ENCODE results near the gene GNB1.

The GNB1 gene

DNA sequence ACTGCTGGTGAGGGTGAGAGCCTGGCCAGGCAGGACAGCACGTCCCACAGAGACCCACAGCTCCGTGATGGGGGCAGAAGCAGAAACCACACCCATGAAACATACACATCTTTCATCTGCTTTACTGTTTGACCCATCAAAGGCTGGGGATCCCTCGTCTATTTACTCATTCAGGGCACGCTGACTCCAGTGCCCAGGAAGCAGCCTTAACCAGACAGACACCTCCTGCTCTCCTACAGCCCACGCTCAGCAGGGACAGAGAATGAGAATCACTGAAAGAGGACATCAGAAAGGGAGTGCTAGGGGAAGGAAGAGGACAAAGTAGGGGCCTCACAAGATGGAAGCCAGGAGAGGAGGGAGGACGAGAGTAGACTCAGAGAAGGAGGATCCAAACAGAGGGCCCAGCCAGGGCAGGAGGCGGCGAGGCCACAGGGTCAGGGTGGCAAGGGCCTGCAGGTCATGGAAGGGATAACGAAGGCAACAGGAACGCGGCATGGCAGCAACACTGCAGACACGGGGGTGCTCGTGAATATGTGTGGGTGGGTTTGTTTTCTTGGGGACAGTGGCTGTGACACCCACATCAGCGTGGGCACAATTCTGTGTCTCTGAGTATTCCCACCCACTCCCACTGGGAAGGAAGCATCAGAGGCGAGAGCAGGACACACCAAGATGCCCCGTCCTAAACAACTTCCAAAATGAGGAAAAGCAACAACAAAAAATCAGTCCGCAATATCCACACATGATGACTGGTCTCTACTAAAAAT, 97.2 kb downstream of the GNB1 start:
- peaks cover 86% of the 10 kb centered on the region for H3K36me3 ChIP-seq (ENCODE audit: insufficient read depth, low read length)

DNA sequence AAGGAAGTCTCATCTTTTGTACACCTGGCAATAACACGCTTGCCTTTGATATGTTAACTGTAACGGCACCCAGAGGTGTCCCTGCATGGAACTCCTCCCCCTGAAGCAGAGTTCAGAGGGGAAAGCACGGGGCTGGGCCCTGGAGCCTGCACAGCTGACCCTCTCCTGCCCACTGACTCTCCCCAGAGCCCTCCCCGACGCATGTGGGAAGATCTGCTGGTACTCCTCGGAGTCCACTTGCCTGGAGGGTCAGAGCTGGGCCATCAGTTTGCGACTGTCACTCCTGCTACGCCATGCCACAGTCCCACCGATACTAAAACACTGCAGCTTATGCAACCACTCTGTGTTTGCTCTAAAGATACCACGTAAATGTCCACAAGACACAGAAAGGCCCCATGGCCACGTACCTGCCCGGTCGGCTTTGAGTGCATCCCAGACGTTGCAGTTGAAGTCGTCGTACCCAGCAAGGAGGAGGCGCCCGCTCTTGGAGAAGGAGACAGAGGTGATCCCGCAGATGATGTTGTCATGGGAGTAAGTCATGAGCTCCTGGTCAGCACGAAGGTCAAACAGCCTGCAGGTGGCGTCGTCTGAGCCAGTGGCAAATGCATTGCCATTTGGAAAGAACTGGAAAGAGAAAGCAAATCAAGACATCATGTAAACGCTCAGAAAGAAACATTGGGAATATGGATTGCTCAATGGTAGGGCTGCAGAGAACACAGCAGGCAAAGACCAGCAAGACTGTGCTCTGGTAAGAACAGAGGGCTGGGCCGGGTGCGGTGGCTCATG, 102.0 kb downstream of the GNB1 start:
- Histone ChIP-seq H3K9me3 (ENCODE audit: low read length) (no peaks in the 10 kb centered on the region), H3K27me3 (ENCODE audit: insufficient read depth, low read length) (no peaks in the 10 kb centered on the region), H3K36me3 (ENCODE audit: insufficient read depth, low read length) (peaks cover 87% of the 10 kb centered on the region)

More for the DNA sequence above, 97.2 kb downstream of the GNB1 start:
- no peaks in the 10 kb centered on the region for H3K27me3 ChIP-seq (ENCODE audit: insufficient read depth, low read length)
- H2AFZ ChIP-seq (ENCODE audit: low read depth, low read length), result no peak overlapping the region
- no peak overlapping the region for H3K4me3 ChIP-seq (ENCODE audit: low read length)
- H3K9me3 ChIP-seq (ENCODE audit: low read length), result no peaks in the 10 kb centered on the region
- H3K4me1 ChIP-seq (ENCODE audit: insufficient read depth, low read length), result no peaks in the 10 kb centered on the region

DNA sequence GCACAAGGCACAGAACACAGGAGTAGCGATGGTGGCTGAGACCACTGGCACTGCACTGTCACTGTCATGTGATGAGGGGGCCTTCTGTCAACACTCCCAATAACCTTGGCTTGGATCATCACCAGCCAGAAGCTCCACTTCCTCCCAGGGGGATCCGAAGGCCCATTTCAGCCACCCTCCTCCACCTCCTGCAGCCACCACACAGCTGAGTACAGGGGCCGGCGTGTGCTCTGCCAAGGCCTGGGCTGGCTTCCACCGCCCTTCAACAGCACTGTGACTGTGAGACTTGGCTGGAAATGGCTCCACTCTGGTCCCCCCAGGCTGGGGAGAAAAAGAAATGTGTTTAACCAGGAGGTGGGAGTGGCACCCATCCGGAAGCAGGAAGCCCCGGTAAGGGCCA, 102.8 kb downstream of the GNB1 start:
- H3K4me3 ChIP-seq (ENCODE audit: low read length), result no peak overlapping the region
- H3K27me3 ChIP-seq (ENCODE audit: insufficient read depth, low read length), result no peaks in the 10 kb centered on the region
- H3K9me3 ChIP-seq (ENCODE audit: low read length), result no peaks in the 10 kb centered on the region
- no peaks in the 10 kb centered on the region for H3K4me1 ChIP-seq (ENCODE audit: insufficient read depth, low read length)
- no peak overlapping the region for H2AFZ ChIP-seq (ENCODE audit: low read depth, low read length)
- peaks cover 82% of the 10 kb centered on the region for H3K36me3 ChIP-seq (ENCODE audit: insufficient read depth, low read length)

More for the DNA sequence above, 102.0 kb downstream of the GNB1 start:
- Histone ChIP-seq H2AFZ (ENCODE audit: low read depth, low read length) (no peak overlapping the region), H3K4me1 (ENCODE audit: insufficient read depth, low read length) (no peaks in the 10 kb centered on the region), H3K4me3 (ENCODE audit: low read length) (no peak overlapping the region)

DNA sequence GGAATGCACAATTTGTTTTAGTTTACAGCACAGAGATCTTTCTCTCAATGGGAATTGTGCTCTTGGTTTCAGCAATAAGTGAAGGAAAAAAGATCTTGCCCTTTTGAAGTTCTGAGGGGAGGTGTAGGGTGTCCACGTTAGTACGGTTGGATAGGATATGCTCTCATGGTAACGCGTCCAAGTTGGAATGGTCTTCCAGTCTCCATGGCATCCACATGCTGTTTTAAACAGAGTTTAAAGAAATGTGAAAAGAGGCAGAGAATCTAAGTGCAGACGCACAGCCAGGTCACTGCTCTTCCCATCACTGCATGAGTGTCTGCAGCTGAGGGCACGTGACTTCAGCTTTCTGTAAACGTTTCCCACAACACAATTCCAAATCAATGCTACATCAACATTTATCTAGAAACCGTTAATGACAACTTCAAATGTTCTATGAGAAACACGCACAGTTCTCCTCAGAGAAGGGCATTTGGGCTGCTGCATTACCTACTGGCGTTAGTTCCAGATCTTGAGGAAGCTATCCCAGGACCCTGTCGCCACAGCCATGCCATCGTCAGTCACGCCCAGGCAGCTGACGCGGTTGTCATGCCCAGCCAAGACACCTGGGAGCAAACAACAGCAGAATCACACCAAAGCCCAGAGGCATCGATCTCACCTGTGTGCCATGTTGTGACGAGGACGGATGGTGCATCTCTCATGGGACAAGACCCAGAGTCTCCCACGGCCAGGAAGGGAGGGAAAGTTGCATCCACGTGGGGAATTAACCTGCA, 103.9 kb downstream of the GNB1 start:
- H3K9me3 ChIP-seq (ENCODE audit: low read length), result no peaks in the 10 kb centered on the region
- H3K27me3 ChIP-seq (ENCODE audit: insufficient read depth, low read length), result no peaks in the 10 kb centered on the region
- H2AFZ ChIP-seq (ENCODE audit: low read depth, low read length), result no peak overlapping the region
- peaks cover 72% of the 10 kb centered on the region for H3K36me3 ChIP-seq (ENCODE audit: insufficient read depth, low read length)
- H3K4me3 ChIP-seq (ENCODE audit: low read length), result no peak overlapping the region
- H3K4me1 ChIP-seq (ENCODE audit: insufficient read depth, low read length), result no peaks in the 10 kb centered on the region

DNA sequence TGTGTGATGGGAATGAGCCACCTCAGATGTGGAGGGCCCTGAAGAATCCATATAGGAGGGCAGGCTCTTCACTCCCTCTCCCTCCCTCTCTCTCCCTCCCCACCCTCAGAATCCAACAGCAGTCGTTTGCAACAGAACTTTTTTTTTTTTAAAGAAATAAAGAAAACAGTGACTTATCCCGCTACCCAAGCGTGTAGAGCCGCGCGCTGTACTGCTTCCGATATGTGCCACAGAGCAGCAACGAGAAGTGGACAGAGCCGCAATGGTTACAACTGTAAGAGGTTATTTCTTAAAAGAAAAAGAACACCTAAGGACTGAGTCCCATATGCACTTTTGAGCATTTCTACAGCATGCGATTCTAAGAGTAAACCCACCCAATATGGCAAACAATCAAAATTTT, 105.2 kb downstream of the GNB1 start:
- Histone ChIP-seq H2AFZ (ENCODE audit: low read depth, low read length) (no peak overlapping the region), H3K9me3 (ENCODE audit: low read length) (no peaks in the 10 kb centered on the region), H3K27me3 (ENCODE audit: insufficient read depth, low read length) (no peaks in the 10 kb centered on the region), H3K4me1 (ENCODE audit: insufficient read depth, low read length) (peaks cover 6% of the 10 kb centered on the region), H3K36me3 (ENCODE audit: insufficient read depth, low read length) (peaks cover 61% of the 10 kb centered on the region), H3K4me3 (ENCODE audit: low read length) (no peak overlapping the region)

DNA sequence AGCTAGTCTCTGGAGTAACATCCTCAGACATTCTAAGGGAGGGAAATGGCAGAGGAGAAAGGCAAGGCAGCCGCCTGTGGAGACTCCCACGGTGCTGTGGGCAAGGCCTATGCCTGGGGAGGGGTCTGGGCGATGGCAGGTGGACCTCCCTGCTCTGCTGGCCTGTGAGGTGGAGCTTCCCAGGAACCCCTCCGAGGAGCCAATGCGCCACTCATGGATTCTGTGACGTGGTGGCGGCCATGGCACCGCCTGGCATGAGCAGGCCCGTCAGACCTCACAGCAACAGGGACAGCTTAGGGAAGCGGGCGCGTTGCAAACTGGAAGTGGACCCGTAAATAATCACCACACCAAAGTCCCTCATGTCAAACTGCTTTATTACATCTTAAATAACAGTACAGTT, 106.0 kb downstream of the GNB1 start:
- peaks cover 13% of the 10 kb centered on the region for H3K4me1 ChIP-seq (ENCODE audit: insufficient read depth, low read length)
- H3K4me3 ChIP-seq (ENCODE audit: low read length), result no peak overlapping the region
- no peaks in the 10 kb centered on the region for H3K9me3 ChIP-seq (ENCODE audit: low read length)
- no peaks in the 10 kb centered on the region for H3K27me3 ChIP-seq (ENCODE audit: insufficient read depth, low read length)
- H3K36me3 ChIP-seq (ENCODE audit: insufficient read depth, low read length), result peaks cover 54% of the 10 kb centered on the region
- no peak overlapping the region for H2AFZ ChIP-seq (ENCODE audit: low read depth, low read length)

DNA sequence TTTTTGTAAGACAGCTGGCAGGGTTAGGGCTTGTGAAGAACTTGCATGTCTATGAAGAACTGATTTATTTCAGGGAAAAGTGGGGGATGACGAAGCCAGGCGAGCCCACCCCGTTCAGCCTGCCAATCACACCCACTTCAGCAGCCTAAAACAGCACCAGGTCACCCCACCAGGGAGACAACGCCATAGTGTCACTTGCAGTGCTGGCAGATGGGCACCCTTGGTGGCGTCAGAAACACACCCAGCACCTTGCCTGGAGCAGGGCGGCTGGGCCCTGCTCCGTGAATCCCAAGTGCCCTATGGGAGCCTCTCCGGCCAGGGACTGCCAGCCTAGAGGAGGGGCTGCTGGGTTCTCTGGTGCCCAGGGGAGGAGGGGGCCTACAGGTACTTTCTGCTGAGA, 107.6 kb downstream of the GNB1 start:
- H3K4me3 ChIP-seq (ENCODE audit: low read length), result no peak overlapping the region
- H3K36me3 ChIP-seq (ENCODE audit: insufficient read depth, low read length), result peaks cover 40% of the 10 kb centered on the region
- no peak overlapping the region for H2AFZ ChIP-seq (ENCODE audit: low read depth, low read length)
- no peaks in the 10 kb centered on the region for H3K27me3 ChIP-seq (ENCODE audit: insufficient read depth, low read length)
- H3K4me1 ChIP-seq (ENCODE audit: insufficient read depth, low read length), result peaks cover 25% of the 10 kb centered on the region
- H3K9me3 ChIP-seq (ENCODE audit: low read length), result no peaks in the 10 kb centered on the region

DNA sequence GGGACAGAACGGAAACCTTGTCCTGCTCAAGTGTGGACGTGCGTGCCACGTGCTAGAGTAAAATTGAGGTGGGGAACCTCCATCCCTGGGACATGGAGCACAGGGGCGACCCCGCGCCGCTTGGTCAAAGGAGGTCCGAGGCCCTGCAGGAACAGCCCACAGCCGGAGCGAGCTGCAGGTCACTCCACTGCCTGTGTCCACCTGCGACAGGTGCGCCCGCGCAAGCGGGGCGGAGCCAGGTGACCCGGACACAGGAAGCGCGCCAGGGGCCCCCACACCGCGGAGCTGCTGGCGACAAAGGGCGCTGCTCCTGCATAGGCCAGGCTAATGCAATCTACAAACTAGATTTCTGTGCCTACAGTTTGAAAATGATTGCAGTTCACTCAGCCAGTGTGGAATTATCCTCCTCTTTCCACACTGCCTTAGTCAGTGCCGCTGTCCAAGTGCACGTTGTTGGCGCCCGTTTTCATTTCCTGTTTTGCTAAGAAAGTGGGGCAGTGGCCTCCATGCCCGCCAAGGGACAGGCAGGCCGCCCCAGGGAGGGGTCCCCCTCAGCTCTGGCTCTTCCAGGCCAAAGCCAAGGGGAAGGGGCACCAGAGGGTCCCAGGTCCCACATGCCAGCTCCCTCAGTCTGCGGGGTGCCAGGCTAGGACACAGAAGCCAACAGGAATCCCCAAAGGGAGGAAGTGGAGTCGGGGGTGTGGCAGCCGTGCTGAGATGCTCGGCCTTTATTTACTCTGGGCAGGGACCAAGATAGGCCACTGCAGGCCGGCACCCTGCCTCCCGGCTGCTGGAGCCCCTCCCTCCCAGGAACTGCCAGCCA, 108.3 kb downstream of the GNB1 start:
- Histone ChIP-seq H2AFZ (ENCODE audit: low read depth, low read length) (no peak overlapping the region), H3K27me3 (ENCODE audit: insufficient read depth, low read length) (no peaks in the 10 kb centered on the region), H3K36me3 (ENCODE audit: insufficient read depth, low read length) (peaks cover 33% of the 10 kb centered on the region), H3K4me1 (ENCODE audit: insufficient read depth, low read length) (peaks cover 25% of the 10 kb centered on the region), H3K4me3 (ENCODE audit: low read length) (no peak overlapping the region), H3K9me3 (ENCODE audit: low read length) (no peaks in the 10 kb centered on the region)

DNA sequence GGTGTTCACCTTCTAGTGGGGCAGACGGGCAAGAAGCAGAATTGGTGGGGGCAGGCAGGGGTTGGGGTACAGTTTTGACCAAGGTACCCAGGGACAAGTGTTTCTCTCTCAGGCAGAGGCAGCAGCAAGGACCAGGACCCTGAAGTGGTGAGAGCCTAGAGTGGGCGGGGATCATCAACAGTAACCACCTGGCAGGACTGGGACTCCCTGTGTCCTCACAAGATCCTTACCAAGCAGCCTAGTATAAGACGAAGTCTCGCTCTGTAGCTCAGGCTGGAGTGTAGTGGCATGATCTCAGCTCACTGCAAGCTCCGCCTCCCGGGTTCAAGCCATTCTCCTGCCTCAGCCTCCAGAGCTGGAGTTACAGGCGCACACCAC, 109.4 kb downstream of the GNB1 start:
- no peak overlapping the region for H2AFZ ChIP-seq (ENCODE audit: low read depth, low read length)
- H3K4me1 ChIP-seq (ENCODE audit: insufficient read depth, low read length), result peaks cover 32% of the 10 kb centered on the region
- H3K9me3 ChIP-seq (ENCODE audit: low read length), result no peaks in the 10 kb centered on the region
- no peak overlapping the region for H3K4me3 ChIP-seq (ENCODE audit: low read length)
- peaks cover 22% of the 10 kb centered on the region for H3K36me3 ChIP-seq (ENCODE audit: insufficient read depth, low read length)
- no peaks in the 10 kb centered on the region for H3K27me3 ChIP-seq (ENCODE audit: insufficient read depth, low read length)

DNA sequence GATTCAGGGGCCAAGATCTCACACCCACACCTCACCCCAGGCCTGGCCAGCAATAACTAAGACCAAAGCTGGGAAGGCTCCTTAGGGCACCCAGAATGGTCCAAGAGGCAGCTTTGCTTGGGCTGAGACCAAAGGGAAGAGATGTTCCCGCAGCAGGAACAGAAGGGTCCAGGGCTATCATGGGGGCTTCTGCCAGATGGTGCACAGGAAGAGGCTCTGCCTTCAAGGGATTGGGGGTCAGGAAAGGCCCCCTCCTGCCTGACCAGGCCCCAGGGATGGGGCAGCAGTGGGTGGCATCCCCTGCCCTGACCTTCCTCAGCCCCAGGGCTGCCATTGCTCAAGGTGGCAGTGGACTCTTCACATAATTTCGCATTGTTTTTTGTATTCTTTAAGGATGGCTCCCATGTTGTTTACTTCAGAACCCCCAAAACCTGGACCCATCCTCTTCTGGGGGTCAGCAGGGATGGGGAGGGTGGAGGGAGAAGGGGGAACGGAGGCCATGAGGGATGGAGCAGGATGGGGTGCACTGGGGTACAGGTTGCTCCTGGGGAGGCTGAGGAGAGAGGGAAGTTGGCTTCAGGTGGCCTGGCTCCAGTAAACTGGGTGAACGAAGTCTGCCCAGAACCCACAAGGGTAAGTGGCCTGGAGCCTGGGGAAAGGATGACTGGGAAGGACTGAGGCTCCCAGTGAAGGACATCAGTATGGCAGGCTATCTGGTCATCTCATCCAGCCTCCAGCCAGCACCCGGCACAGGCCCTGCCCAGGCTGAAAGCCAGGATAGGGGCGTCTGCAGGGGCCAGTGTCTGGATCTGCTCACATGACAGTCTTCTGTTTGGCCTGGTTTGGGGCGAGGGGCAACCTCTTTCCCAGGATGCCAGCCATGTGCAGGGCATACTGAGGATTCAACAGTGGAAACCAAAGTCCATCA, 110.0 kb downstream of the GNB1 start:
- Histone ChIP-seq H3K4me1 (ENCODE audit: insufficient read depth, low read length) (peaks cover 32% of the 10 kb centered on the region), H3K9me3 (ENCODE audit: low read length) (no peaks in the 10 kb centered on the region), H3K27me3 (ENCODE audit: insufficient read depth, low read length) (no peaks in the 10 kb centered on the region), H3K4me3 (ENCODE audit: low read length) (no peak overlapping the region), H3K36me3 (ENCODE audit: insufficient read depth, low read length) (peaks cover 16% of the 10 kb centered on the region), H2AFZ (ENCODE audit: low read depth, low read length) (no peak overlapping the region)

DNA sequence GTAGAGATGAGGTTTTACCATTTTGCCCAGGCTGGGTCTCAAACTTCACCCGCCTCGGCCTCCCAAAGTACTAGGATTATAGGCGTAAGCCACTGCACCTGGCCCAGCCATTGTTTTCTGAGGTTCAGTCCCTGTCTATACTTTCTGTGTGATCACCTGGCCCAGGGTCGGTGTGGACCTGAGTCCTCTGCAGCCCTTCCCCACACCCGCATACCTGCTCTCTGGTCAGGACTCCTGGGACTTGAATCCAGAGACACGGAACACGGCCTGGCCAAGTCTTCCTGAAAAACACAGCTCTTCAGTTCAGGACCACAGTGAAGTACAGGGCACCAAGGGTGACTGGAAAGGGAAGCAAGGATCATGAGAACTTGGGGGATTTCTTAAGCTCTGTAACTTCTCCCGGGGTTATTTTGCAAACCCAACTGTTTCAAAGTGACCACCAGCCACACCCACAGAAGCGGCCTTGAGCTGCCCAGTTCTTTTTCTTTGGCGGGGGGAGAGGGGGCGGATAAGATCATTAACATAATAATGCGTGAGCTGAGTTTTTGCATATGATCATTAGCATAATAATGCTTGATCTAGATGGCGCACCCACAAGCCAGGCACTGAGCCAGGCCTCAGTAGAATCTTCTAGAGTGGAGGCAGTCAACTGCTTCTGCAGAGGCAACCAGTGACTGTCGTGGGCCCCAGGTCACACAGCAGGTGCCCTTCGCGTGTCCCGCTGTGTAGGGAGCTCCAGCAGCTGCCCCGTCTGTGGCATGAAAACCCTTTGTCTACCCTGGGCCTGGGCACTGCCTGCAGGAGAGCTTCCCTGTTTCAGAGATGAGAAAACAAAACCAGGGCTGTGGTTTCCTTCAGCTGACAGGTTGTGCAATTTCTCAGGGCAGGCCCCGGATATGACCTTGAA, 110.9 kb downstream of the GNB1 start:
- Histone ChIP-seq H3K9me3 (ENCODE audit: low read length) (no peaks in the 10 kb centered on the region), H3K4me3 (ENCODE audit: low read length) (no peak overlapping the region), H3K36me3 (ENCODE audit: insufficient read depth, low read length) (peaks cover 7% of the 10 kb centered on the region), H3K4me1 (ENCODE audit: insufficient read depth, low read length) (peaks cover 32% of the 10 kb centered on the region), H3K27me3 (ENCODE audit: insufficient read depth, low read length) (no peaks in the 10 kb centered on the region), H2AFZ (ENCODE audit: low read depth, low read length) (no peak overlapping the region)
